Measurements from ENCODE around the gene GPATCH4.

GRCh38 chr1:156551066-156551643 is 50.1 kb downstream of the GPATCH4 start:
- no peak for TF ChIP-seq TAF1 (IDR thresholded peaks at IDR 0.05; ENCODE audit: low read depth, low read length)
- no peak for TF ChIP-seq POLR2A (IDR thresholded peaks at IDR 0.05; ENCODE audit: low read depth, low read length)
- no peak for TF ChIP-seq PAX5 (IDR thresholded peaks at IDR 0.05; ENCODE audit: insufficient read depth, low read length, severe bottlenecking)
- no peak for TF ChIP-seq POLR2AphosphoS5 (IDR thresholded peaks at IDR 0.05; ENCODE audit: low read depth, low read length)

Measured in GM12891 (cell line).